22Rv1 (cell line): ENCODE data around the gene CWF19L1.

ENCODE experiments used
- H3K27ac ChIP-seq: fragments of 450-650 bp; 2 replicates; pipeline ENCODE4 v1.5.1; 2017
- ZFX ChIP-seq: fragments of 450-650 bp; IDR thresholded peaks from 2 replicates; pipeline ENCODE4 v1.6.1; 2017; ENCODE audit warnings: antibody characterized with exemption, borderline replicate concordance
- TF ChIP-seq, protein P1 (sequence below): fragments of 450-650 bp; IDR thresholded peaks from 2 replicates; pipeline ENCODE4 v1.5.1; 2017; ENCODE audit warnings: mild to moderate bottlenecking

CWF19L1 gene

DNA sequence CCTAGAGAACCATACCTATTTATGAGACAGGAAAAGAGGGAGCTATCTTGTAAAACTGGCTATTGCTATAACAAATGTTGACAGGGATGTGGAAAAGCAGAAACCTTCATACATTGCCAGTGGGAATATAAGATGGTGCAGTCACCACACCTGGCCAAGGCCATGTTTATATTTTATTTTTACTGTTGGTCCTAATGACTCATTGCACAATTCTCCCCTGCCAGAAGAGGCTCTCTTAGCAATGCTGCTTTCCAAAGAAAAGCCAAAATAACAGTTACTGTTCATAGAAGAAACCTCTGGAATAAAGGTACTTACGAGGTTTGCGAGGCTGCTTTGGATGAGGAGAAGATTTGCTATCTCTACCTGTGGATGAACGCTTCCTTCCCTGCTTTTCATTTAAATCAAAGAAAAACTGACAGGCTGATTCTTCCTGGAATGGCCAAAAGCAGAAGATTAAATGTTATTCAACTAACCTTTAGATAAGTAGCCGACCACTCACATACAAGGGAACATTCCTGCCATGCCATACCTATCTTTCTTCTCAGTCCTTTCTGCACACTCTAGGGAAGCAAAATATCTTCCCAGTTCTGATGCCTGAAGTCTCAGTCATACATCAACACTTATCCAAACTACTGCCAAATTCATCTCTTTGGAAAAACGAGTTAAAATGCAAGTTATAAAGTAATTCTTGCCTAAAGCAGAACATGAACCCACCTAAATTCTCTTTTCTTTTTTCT lies 21.8 kb downstream of the CWF19L1 start:
- TF ChIP-seq, protein P1, sequence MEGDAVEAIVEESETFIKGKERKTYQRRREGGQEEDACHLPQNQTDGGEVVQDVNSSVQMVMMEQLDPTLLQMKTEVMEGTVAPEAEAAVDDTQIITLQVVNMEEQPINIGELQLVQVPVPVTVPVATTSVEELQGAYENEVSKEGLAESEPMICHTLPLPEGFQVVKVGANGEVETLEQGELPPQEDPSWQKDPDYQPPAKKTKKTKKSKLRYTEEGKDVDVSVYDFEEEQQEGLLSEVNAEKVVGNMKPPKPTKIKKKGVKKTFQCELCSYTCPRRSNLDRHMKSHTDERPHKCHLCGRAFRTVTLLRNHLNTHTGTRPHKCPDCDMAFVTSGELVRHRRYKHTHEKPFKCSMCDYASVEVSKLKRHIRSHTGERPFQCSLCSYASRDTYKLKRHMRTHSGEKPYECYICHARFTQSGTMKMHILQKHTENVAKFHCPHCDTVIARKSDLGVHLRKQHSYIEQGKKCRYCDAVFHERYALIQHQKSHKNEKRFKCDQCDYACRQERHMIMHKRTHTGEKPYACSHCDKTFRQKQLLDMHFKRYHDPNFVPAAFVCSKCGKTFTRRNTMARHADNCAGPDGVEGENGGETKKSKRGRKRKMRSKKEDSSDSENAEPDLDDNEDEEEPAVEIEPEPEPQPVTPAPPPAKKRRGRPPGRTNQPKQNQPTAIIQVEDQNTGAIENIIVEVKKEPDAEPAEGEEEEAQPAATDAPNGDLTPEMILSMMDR = no peak
- TF ChIP-seq ZFX = no peak
- H3K27ac ChIP-seq = no peak overlapping the region

DNA sequence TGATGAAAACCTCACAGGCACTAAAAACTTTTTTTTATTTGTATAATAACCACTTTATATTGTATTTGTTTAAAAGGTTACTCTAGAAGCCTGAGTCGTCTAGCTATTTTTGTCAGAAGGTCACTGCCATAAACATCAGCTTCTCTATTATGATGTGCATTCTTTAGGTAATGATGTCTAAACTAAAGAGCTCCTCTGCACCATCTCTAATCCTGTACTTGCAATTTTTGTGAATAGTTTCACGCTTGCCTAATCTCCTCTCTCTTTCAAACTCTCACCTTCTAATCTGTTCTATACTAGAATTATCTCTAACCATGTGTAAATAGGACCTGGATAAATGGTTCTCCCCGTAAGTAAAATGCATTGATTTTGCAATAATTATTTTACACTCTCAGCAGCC lies 27.6 kb downstream of the CWF19L1 start:
- TF ChIP-seq, protein P1 = no peak
- H3K27ac ChIP-seq = no peak overlapping the region

DNA sequence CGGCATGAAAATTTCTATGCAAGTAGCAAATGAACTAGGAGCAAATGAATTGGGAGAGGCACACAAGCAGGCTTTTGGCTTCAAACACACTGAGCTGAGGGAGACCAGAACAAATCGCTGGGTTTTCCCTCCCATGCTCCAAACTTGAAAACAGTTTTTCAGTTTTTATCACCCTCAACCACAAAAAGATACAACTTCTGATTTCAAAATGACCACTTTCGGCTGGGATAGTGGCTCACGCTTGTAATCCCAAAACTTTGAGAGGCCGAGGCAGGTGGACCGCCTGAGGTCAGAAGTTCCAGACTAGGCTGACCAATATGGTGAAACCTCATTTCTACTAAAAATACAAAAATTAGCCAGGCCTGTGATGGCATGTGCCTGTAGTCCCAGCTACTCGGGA lies 29.0 kb downstream of the CWF19L1 start:
- H3K27ac ChIP-seq = no peak overlapping the region
- no peak for TF ChIP-seq ZFX
- TF ChIP-seq, protein P1 = no peak

DNA sequence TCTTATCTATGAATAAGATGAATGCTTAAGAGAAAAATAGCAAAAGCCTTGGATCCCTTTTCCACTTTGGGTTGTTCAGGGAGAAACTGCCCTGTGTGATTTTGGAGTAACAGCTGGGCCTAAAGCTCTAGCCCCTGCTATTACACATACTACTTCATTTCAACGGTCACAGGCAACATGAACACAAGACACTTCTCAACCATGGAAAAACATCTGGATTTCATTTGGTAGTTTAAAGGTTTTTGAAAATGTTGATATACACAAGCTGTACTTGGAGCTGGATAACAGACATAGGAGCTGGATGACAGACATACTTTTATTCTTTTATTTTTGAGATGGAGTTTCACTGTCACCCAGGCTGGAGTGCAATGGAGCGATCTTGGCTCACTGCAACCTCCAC lies 35.3 kb downstream of the CWF19L1 start:
- no peak overlapping the region for H3K27ac ChIP-seq
- TF ChIP-seq, protein P1 = no peak
- no peak for TF ChIP-seq ZFX

DNA sequence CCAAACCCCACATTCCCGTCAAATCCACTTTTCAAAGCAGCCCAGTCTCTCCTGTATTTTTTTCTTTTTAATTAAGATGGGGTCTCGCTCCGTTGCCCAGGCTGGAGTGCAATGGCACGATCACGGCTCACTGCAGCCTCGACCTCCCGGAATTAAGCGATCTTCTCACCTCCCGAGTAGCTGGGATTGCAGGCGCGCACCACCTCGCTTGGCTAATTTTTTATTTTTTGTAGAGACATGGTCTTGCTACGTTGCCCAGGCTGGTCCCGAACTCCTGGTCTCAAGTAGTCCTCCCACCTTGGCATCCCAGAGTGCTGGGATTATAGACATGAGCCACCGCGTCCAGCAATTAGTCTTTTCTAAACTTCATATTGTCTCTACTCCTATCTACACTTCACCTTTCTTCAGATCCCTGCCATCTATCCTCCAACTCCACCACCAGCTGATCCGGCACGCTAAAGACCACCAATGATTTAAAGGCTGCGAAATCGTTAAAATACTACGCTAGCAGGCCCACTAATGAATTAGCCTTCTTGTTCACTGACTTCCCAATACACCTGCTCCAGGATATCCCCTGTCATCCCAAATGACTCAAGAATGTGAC lies 37.5 kb downstream of the CWF19L1 start:
- H3K27ac ChIP-seq = peak overlapping the region; percentile 73

DNA sequence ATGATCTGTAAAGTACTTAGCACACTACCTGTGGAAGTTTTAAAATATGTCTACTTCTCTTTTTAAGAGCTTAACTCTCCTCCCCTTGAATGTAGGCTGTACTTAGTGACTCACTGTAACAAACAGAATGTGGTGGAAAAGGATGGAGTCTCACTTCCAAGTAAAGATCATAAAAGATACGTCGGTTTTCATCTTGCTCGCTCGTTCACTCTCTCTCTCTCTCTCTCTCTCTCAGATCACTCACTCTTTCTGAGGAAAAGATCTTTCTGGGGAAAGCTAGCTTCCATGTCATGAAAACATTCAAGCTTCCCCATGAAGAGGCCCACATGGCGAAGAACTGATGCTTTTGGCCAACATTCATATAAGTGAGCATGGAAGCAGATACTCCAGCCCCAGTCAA lies 43.6 kb downstream of the CWF19L1 start:
- no peak for TF ChIP-seq ZFX
- TF ChIP-seq, protein P1 = no peak
- H3K27ac ChIP-seq = no peak overlapping the region

More for the DNA sequence above, 37.5 kb downstream of the CWF19L1 start:
- TF ChIP-seq, protein P1 = no peak
- TF ChIP-seq ZFX = no peak

DNA sequence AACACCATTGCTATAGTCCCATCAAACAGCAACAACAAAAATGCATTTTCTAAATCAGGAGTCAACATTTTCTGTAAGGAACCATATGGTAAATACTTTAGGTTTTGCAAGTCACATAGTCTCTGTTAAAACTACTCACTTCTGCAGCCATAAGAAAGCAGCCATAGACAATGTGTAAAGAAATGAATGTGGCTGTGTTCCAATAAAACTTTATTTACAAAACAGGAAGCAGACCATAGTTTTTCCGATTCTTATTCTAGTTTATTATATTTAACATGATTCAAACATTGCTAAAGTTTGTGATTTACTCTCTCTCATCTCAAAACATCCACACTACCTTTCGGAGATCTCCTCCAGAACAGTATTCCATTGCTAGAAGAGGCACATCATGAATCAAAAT lies 44.9 kb downstream of the CWF19L1 start:
- H3K27ac ChIP-seq = no peak overlapping the region
- TF ChIP-seq ZFX = no peak
- TF ChIP-seq, protein P1 = no peak
